WTC11 (cell line): ENCODE data around the gene UBAC2. TPM values are rescaled to one million over a fixed set of nuclear protein-coding genes. Genes with fewer than 3 reads are reported as not detected.

ENCODE experiments used
- ATAC-seq: fragments of 200-7000 bp; cut with Tn5 transposase; 2 replicates; pipeline ENCODE4 v1.10.0; 2021; ENCODE audit warnings: mild to moderate bottlenecking, moderate library complexity
- CTCF ChIA-PET: fragments of 300-600 bp; sonication (Branson Sonifier 250); formaldehyde crosslinking; loops from one replicate; lab custom pipeline; 2021; ENCODE audit warnings: antibody characterized with exemption; lab: Charles Lee
- POLR2A ChIA-PET: fragments of 350-600 bp; sonication (Branson Sonifier 250); formaldehyde crosslinking; loops from one replicate; lab custom pipeline; 2021; ENCODE audit warnings: antibody characterized with exemption; lab: Charles Lee
- DNase-seq: peaks from one replicate; pipeline ENCODE4 v3.0.0; 2021; ENCODE audit warnings: low spot score
- H3K27ac Mint-ChIP-seq: 2 replicates; pipeline ENCODE4 v1.8.0; 2021; ENCODE audit warnings: mixed read lengths
- H3K27me3 Mint-ChIP-seq: 2 replicates; pipeline ENCODE4 v1.8.0; 2021; ENCODE audit warnings: low read depth, mild to moderate bottlenecking, moderate library complexity, mixed read lengths
- H3K36me3 Mint-ChIP-seq: 2 replicates; pipeline ENCODE4 v1.8.0; 2021; ENCODE audit warnings: mixed read lengths
- H3K4me1 Mint-ChIP-seq: 2 replicates; pipeline ENCODE4 v1.8.0; 2022; ENCODE audit warnings: mixed read lengths
- H3K4me3 Mint-ChIP-seq: 2 replicates; pipeline ENCODE4 v1.8.0; 2021; ENCODE audit warnings: mild to moderate bottlenecking, moderate library complexity, mixed read lengths
- H3K9me3 Mint-ChIP-seq: 2 replicates; pipeline ENCODE4 v1.8.0; 2021; ENCODE audit warnings: mixed read lengths
- ATF2 ChIP-seq: sonication (generic); formaldehyde crosslinking; IDR thresholded peaks from 2 replicates; pipeline ENCODE4 v1.8.1; 2022; ENCODE audit warnings: low read depth, missing genetic modification reagents, borderline replicate concordance
- ATF6 ChIP-seq: sonication (generic); formaldehyde crosslinking; IDR thresholded peaks from 2 replicates; pipeline ENCODE4 v1.8.1; 2023; ENCODE audit warnings: mild to moderate bottlenecking, missing genetic modification reagents
- CREB1 ChIP-seq: sonication (generic); formaldehyde crosslinking; IDR thresholded peaks from 2 replicates; pipeline ENCODE4 v1.8.0; 2023; ENCODE audit warnings: mild to moderate bottlenecking, missing genetic modification reagents
- CTCF ChIP-seq: fragments of 200-600 bp; IDR thresholded peaks from 2 replicates; pipeline ENCODE4 v1.8.0; 2022; ENCODE audit warnings: antibody characterized with exemption
- E2F1 ChIP-seq: sonication (generic); formaldehyde crosslinking; IDR thresholded peaks from 2 replicates; pipeline ENCODE4 v1.8.0; 2022; ENCODE audit warnings: mild to moderate bottlenecking, missing genetic modification reagents
- ERG ChIP-seq: fragments of 250-450 bp; sonication (Bioruptor Pico); IDR thresholded peaks from 2 replicates; pipeline ENCODE4 v1.8.0; 2021; ENCODE audit warnings: mild to moderate bottlenecking
- FOXP4 ChIP-seq: sonication (generic); formaldehyde crosslinking; IDR thresholded peaks from 2 replicates; pipeline ENCODE4 v1.8.0; 2022; ENCODE audit warnings: mild to moderate bottlenecking, missing genetic modification reagents
- HMGA2 ChIP-seq: fragments of 250-450 bp; sonication (Bioruptor Pico); IDR thresholded peaks from 2 replicates; pipeline ENCODE4 v1.4.0; 2021; ENCODE audit warnings: mild to moderate bottlenecking, moderate library complexity
- HMGXB4 ChIP-seq: sonication (generic); formaldehyde crosslinking; IDR thresholded peaks from 2 replicates; pipeline ENCODE4 v1.8.1; 2023; ENCODE audit warnings: mild to moderate bottlenecking, moderate library complexity, missing genetic modification reagents
- KAT7 ChIP-seq: sonication (generic); formaldehyde crosslinking; IDR thresholded peaks from 2 replicates; pipeline ENCODE4 v1.8.1; 2023; ENCODE audit warnings: missing genetic modification reagents, mild to moderate bottlenecking, borderline replicate concordance
- NR1H2 ChIP-seq: sonication (generic); formaldehyde crosslinking; IDR thresholded peaks from 2 replicates; pipeline ENCODE4 v1.9.0; 2021; ENCODE audit warnings: mild to moderate bottlenecking, moderate library complexity, missing genetic modification reagents
- TP53 ChIP-seq: sonication (generic); formaldehyde crosslinking; IDR thresholded peaks from 2 replicates; pipeline ENCODE4 v1.8.1; 2023; ENCODE audit warnings: mild to moderate bottlenecking, missing genetic modification reagents
- ZNF263 ChIP-seq: sonication (generic); formaldehyde crosslinking; IDR thresholded peaks from 2 replicates; pipeline ENCODE4 v1.8.1; 2022; ENCODE audit warnings: low read depth, mild to moderate bottlenecking, moderate library complexity, missing genetic modification reagents
- ZNF532 ChIP-seq: fragments of 250-450 bp; sonication (Bioruptor Pico); IDR thresholded peaks from 2 replicates; pipeline ENCODE4 v1.9.0; 2021; ENCODE audit warnings: mild to moderate bottlenecking, borderline replicate concordance
- total RNA-seq: library from RNA; stranded (reverse); gene quantifications from 3 replicates; pipeline ENCODE4 v1.2.3, GENCODE V29; 2021

Gene UBAC2
- total RNA-seq, 1 experiment from 2014 or later, result 64.7 TPM

GRCh38 chr13:99207511-99207910, 6.9 kb downstream of the UBAC2 start (continued):
- TF ChIP-seq ATF6 (CRISPR knock-in tag), result no peak
- TF ChIP-seq, all 79 proteins: peak for 0

GRCh38 chr13:99208185-99208584, 7.5 kb downstream of the UBAC2 start:
- no peak for ATAC-seq
- H3K27ac Mint-ChIP-seq, result no peak overlapping the region
- H3K9me3 Mint-ChIP-seq, result no peaks in the 10 kb centered on the region
- no peaks in the 10 kb centered on the region for H3K27me3 Mint-ChIP-seq
- ChIA-PET POLR2A (no interaction called here), CTCF (no interaction called here)
- no peak overlapping the region for H3K4me3 Mint-ChIP-seq
- DNase-seq, result no peak
- no peaks in the 10 kb centered on the region; the same call in 1 of the 2 replicates for H3K36me3 Mint-ChIP-seq
- H3K4me1 Mint-ChIP-seq, result peaks cover 44% of the 10 kb centered on the region
- no peak for TF ChIP-seq CTCF
- TF ChIP-seq, all 79 proteins: peak for 0

- peak overlapping the region; percentile 34 for H3K27ac Mint-ChIP-seq
- no peak for DNase-seq
- TF ChIP-seq ZNF263 (CRISPR knock-in tag) (no peak), TP53 (CRISPR knock-in tag) (no peak), KAT7 (CRISPR knock-in tag) (no peak), FOXP4 (CRISPR knock-in tag) (no peak), HMGXB4 (CRISPR knock-in tag) (no peak), CREB1 (CRISPR knock-in tag) (no peak), NR1H2 (CRISPR knock-in tag) (no peak), ZNF532 (CRISPR knock-in tag) (no peak), E2F1 (CRISPR knock-in tag) (no peak), ATF2 (CRISPR knock-in tag) (no peak), ERG (CRISPR knock-in tag) (no peak), HMGA2 (no peak)
- TF ChIP-seq, all 79 proteins: peak for 0
- CTCF ChIA-PET, result interaction anchor here (1.0 kb wide), 1 partner anchor 33 kb away, joined by 3 read pairs; no protein-coding TSS in a partner anchor
- no peaks in the 10 kb centered on the region for H3K9me3 Mint-ChIP-seq
- peaks cover 39% of the 10 kb centered on the region for H3K4me1 Mint-ChIP-seq
- no peaks in the 10 kb centered on the region; the same call in 1 of the 2 replicates for H3K36me3 Mint-ChIP-seq
- H3K4me3 Mint-ChIP-seq, result no peak overlapping the region
- H3K27me3 Mint-ChIP-seq, result no peaks in the 10 kb centered on the region
- ATAC-seq, result peak; percentile 50
- POLR2A ChIA-PET, result interaction anchor here (1.4 kb wide), 1 partner anchor 8 kb away, joined by 5 read pairs; the partner anchor contains the start of gene UBAC2
Observed at GRCh38 chr13:99208845-99209527, 8.3 kb downstream of the UBAC2 start.
